Neural progenitor cell (in vitro differentiated cells): ENCODE data around the gene MPO. TPM values are rescaled to one million over a fixed set of nuclear protein-coding genes. Genes with fewer than 3 reads are reported as not detected.

ENCODE experiments used
- DNase-seq: peaks from one replicate; pipeline ENCODE4 v3.0.0-alpha.2; 2016; ENCODE audit warnings: low spot score
- H2AFZ ChIP-seq: fragments of 200-600 bp; sonication (generic); replicated peaks from 2 replicates; pipeline ENCODE4 v1.6.1; 2016; ENCODE audit warnings: antibody characterized with exemption
- H3F3A ChIP-seq: fragments of 200-600 bp; sonication (generic); 2 replicates; pipeline ENCODE4 v1.6.1; 2016; ENCODE audit warnings: antibody characterized with exemption, low read depth
- H3K27ac ChIP-seq: fragments of 200-600 bp; sonication (generic); 2 replicates; pipeline ENCODE4 v1.5.1; 2016; ENCODE audit warnings: mild to moderate bottlenecking
- H3K27me3 ChIP-seq: fragments of 200-600 bp; sonication (generic); 2 replicates; pipeline ENCODE4 v1.6.1; 2016; ENCODE audit warnings: mild to moderate bottlenecking, moderate library complexity
- H3K36me3 ChIP-seq: fragments of 200-600 bp; sonication (generic); 2 replicates; pipeline ENCODE4 v1.5.1; 2016
- H3K4me1 ChIP-seq: fragments of 200-600 bp; sonication (generic); 2 replicates; pipeline ENCODE4 v1.6.1; 2016; ENCODE audit warnings: mixed run types
- H3K4me2 ChIP-seq: fragments of 200-600 bp; sonication (generic); 2 replicates; pipeline ENCODE4 v1.6.1; 2016
- H3K4me3 ChIP-seq: fragments of 200-600 bp; sonication (generic); 2 replicates; pipeline ENCODE4 v1.5.1; 2016
- H3K79me2 ChIP-seq: fragments of 200-600 bp; sonication (generic); 2 replicates; pipeline ENCODE4 v1.6.1; 2016; ENCODE audit warnings: low read depth
- H3K9ac ChIP-seq: fragments of 200-600 bp; sonication (generic); 2 replicates; pipeline ENCODE4 v1.6.1; 2016
- H3K9me3 ChIP-seq: fragments of 200-600 bp; sonication (generic); 2 replicates; pipeline ENCODE4 v1.5.1; 2016; ENCODE audit warnings: low read depth
- H4K20me1 ChIP-seq: fragments of 200-600 bp; sonication (generic); 2 replicates; pipeline ENCODE4 v1.6.1; 2016; ENCODE audit warnings: low read depth
- H3K27ac Mint-ChIP-seq: 3 replicates; pipeline ENCODE4 v1.8.0; 2021; ENCODE audit warnings: mixed read lengths
- H3K27me3 Mint-ChIP-seq: 2 replicates; pipeline ENCODE4 v1.8.0; 2022; ENCODE audit warnings: low read depth, mild to moderate bottlenecking, inconsistent platforms, moderate library complexity, mixed read lengths; ENCODE audit not compliant: insufficient read depth
- H3K36me3 Mint-ChIP-seq: 3 replicates; pipeline ENCODE4 v1.8.0; 2021; ENCODE audit warnings: mixed read lengths
- H3K4me1 Mint-ChIP-seq: 3 replicates; pipeline ENCODE4 v1.8.0; 2021; ENCODE audit warnings: mixed read lengths
- H3K4me3 Mint-ChIP-seq: 3 replicates; pipeline ENCODE4 v1.8.0; 2021; ENCODE audit warnings: mild to moderate bottlenecking, moderate library complexity, mixed read lengths
- H3K9me3 Mint-ChIP-seq: 3 replicates; pipeline ENCODE4 v1.8.0; 2020; ENCODE audit warnings: mixed read lengths
- EZH2 ChIP-seq: fragments of 200-600 bp; sonication (generic); IDR thresholded peaks from 2 replicates; pipeline ENCODE4 v1.6.1; 2017; ENCODE audit warnings: antibody characterized with exemption, mild to moderate bottlenecking, moderate library complexity
- EZH2phosphoT487 ChIP-seq: fragments of 200-600 bp; sonication (generic); IDR thresholded peaks from 2 replicates; pipeline ENCODE4 v1.6.1; 2017; ENCODE audit warnings: antibody characterized with exemption
- total RNA-seq: library from RNA; depleted of rRNA; stranded (reverse); fragments of >200 nt; gene quantifications from 2 replicates; pipeline ENCODE4 v1.2.3, GENCODE V29; 2015; ENCODE audit warnings: low replicate concordance
- TF ChIP-seq, protein P1 (sequence below): fragments of 200-600 bp; sonication (generic); IDR thresholded peaks from 2 replicates; pipeline ENCODE4 v1.5.1; 2017; ENCODE audit warnings: antibody characterized with exemption, mild to moderate bottlenecking

Gene MPO
- total RNA-seq, 1 donor from 2014 or later = not detected

GRCh38 chr17:58245428-58246103, 35.2 kb downstream of the MPO start:
- no peaks in the 10 kb centered on the region for H3K9me3 ChIP-seq
- no peak overlapping the region for H3K27ac ChIP-seq
- TF ChIP-seq, protein P1, sequence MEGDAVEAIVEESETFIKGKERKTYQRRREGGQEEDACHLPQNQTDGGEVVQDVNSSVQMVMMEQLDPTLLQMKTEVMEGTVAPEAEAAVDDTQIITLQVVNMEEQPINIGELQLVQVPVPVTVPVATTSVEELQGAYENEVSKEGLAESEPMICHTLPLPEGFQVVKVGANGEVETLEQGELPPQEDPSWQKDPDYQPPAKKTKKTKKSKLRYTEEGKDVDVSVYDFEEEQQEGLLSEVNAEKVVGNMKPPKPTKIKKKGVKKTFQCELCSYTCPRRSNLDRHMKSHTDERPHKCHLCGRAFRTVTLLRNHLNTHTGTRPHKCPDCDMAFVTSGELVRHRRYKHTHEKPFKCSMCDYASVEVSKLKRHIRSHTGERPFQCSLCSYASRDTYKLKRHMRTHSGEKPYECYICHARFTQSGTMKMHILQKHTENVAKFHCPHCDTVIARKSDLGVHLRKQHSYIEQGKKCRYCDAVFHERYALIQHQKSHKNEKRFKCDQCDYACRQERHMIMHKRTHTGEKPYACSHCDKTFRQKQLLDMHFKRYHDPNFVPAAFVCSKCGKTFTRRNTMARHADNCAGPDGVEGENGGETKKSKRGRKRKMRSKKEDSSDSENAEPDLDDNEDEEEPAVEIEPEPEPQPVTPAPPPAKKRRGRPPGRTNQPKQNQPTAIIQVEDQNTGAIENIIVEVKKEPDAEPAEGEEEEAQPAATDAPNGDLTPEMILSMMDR = no peak
- TF ChIP-seq EZH2 = no peak
- no peak for TF ChIP-seq EZH2phosphoT487
- Mint-ChIP-seq H3K4me3 (no peak overlapping the region), H3K9me3 (no peaks in the 10 kb centered on the region), H3K27ac (peak overlapping the region; percentile 11), H3K36me3 (no peaks in the 10 kb centered on the region), H3K4me1 (peaks cover 4% of the 10 kb centered on the region), H3K27me3 (peaks cover 41% of the 10 kb centered on the region)
- H3K4me2 ChIP-seq = no peak overlapping the region
- H3K79me2 ChIP-seq = no peaks in the 10 kb centered on the region
- H3F3A ChIP-seq = no peaks in the 10 kb centered on the region
- H3K27me3 ChIP-seq = peaks cover 100% of the 10 kb centered on the region
- DNase-seq = no peak
- H4K20me1 ChIP-seq = no peaks in the 10 kb centered on the region
- no peaks in the 10 kb centered on the region for H3K36me3 ChIP-seq
- no peaks in the 10 kb centered on the region for H3K4me1 ChIP-seq
- no peak overlapping the region for H2AFZ ChIP-seq
- no peak overlapping the region for H3K9ac ChIP-seq
- no peak overlapping the region for H3K4me3 ChIP-seq

DNA sequence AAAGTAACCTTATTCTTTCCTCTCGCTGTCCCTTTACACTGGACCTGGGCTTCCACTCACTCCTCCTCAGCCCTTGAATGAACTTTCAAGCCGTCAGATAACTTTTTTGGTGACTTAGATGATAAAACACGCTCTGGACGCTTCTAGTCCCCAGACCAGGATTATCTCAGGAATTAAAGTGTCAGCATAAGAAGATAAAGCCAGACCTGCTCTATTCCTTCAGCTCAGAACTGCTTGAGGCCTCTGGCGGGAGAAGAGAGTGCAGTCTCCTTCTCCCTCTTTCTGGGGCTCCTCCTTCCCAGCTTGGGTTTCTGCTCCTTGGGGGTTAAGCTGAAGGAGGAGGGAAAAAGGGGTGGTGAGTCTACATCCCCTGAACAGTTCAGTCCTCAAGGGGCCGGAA, 35.8 kb downstream of the MPO start:
- H3K27me3 Mint-ChIP-seq = peaks cover 36% of the 10 kb centered on the region

DNA sequence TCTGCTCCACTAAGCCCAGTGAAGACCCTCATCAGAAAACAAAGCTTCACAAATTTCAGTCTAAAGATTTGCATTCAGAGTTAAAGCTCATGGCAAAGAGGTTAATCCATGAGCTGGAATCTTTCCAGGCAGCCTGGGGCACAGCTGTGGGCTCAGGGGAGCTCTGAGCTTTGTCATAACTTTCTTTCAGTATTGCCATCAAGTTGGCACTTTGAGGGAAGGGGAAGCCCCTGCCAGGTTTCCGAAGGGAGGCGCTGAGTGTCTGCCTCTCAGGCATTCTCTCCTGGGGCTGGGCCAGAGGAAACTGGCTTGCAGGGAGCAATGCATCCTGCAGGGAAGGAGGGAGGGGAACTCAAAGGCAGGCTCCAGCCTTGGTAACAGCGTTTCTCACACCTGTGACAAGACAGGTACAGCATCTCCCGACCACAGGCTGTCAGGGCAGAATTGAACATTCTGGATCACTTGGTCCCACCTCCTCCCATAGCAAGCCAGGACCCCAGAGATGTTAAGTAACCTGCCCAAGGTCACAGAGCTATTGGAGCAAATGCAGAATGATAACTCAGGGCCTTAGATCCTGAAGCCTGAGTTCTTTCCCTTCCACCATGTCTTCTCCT, 38.5 kb downstream of the MPO start:
- H3K27me3 ChIP-seq = peaks cover 100% of the 10 kb centered on the region
- H3K9ac ChIP-seq = no peak overlapping the region
- no peak overlapping the region for H2AFZ ChIP-seq
- Mint-ChIP-seq H3K9me3 (no peaks in the 10 kb centered on the region), H3K4me3 (no peak overlapping the region), H3K4me1 (no peaks in the 10 kb centered on the region), H3K27me3 (peaks cover 28% of the 10 kb centered on the region), H3K27ac (no peak overlapping the region), H3K36me3 (no peaks in the 10 kb centered on the region)
- no peaks in the 10 kb centered on the region for H4K20me1 ChIP-seq
- H3K9me3 ChIP-seq = no peaks in the 10 kb centered on the region
- no peaks in the 10 kb centered on the region for H3F3A ChIP-seq
- no peak for DNase-seq
- no peaks in the 10 kb centered on the region for H3K79me2 ChIP-seq
- H3K4me2 ChIP-seq = no peak overlapping the region
- no peaks in the 10 kb centered on the region for H3K4me1 ChIP-seq
- H3K36me3 ChIP-seq = no peaks in the 10 kb centered on the region
- H3K27ac ChIP-seq = no peak overlapping the region
- no peak overlapping the region for H3K4me3 ChIP-seq
- TF ChIP-seq, protein P1 = no peak
- TF ChIP-seq EZH2phosphoT487 (no peak), EZH2 (no peak)

More for the DNA sequence above, 35.8 kb downstream of the MPO start:
- H3K4me3 ChIP-seq = no peak overlapping the region
- Mint-ChIP-seq H3K4me1 (peaks cover 1% of the 10 kb centered on the region), H3K36me3 (no peaks in the 10 kb centered on the region), H3K4me3 (no peak overlapping the region), H3K9me3 (no peaks in the 10 kb centered on the region), H3K27ac (no peak overlapping the region)
- no peak overlapping the region for H3K9ac ChIP-seq
- no peaks in the 10 kb centered on the region for H3K79me2 ChIP-seq
- no peak overlapping the region for H2AFZ ChIP-seq
- no peaks in the 10 kb centered on the region for H4K20me1 ChIP-seq
- peaks cover 100% of the 10 kb centered on the region for H3K27me3 ChIP-seq
- no peak overlapping the region for H3K27ac ChIP-seq
- TF ChIP-seq, protein P1 = no peak
- TF ChIP-seq EZH2 (no peak), EZH2phosphoT487 (no peak)
- H3F3A ChIP-seq = no peaks in the 10 kb centered on the region
- no peaks in the 10 kb centered on the region for H3K36me3 ChIP-seq
- H3K4me1 ChIP-seq = no peaks in the 10 kb centered on the region
- no peaks in the 10 kb centered on the region for H3K9me3 ChIP-seq
- H3K4me2 ChIP-seq = no peak overlapping the region
- no peak for DNase-seq
